ENCODE results near the gene IFITM2. TPM values are rescaled to one million over a fixed set of nuclear protein-coding genes. Genes with fewer than 3 reads are reported as not detected.

Gene IFITM2
- total RNA-seq, 1 experiment from 2014 or later, result 421 TPM

DNA sequence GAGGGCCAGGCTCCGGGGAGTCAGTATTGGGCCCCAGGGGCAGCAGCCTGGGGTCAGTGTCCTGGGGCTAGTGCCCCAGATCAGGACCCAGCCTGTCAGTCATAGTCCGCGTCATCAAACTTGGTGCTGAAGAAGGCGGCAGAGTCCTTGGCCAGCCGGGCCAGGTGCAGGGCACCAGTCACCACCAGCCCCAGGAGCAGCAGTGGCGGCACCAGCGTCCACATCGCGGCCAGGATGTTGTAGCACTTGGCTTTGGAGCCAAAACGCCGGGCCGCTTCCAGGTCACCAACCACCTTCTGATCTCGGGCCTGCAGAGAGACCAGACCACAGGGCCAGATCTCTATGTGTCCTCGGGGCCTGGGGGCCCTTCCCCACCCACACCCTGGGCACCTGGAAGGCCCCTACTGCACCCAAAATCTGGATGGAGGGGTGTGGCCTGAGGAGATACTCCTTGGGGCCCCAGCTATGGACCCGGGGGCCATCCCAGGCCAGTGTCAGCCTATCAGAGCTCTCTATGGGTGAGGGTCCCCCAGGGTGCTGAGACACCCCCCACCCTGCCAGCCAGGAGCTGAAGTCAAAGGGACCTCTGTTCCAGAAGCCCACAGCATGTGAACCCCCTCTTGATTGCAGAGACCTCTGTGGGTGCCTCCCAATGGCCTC lies 9.1 kb upstream of the IFITM2 start:
- Histone ChIP-seq H3K27ac (ENCODE audit: insufficient read length, low read depth, low read length) (no peak overlapping the region), H2AFZ (ENCODE audit: low read length) (no peak overlapping the region), H2AK5ac (ENCODE audit: insufficient read length, low read length) (no peak overlapping the region), H2BK20ac (ENCODE audit: low read depth, low read length, poor library complexity, severe bottlenecking) (no peak overlapping the region), H3K4me2 (ENCODE audit: insufficient read depth, insufficient read length, low read length) (no peak overlapping the region), H3K79me1 (ENCODE audit: insufficient read depth, low read depth, low read length, poor library complexity, severe bottlenecking) (no peaks in the 10 kb centered on the region), H2BK120ac (ENCODE audit: low read depth, low read length, poor library complexity, severe bottlenecking) (no peak overlapping the region), H3K23me2 (ENCODE audit: insufficient read length, low read depth, low read length, poor library complexity, severe bottlenecking) (no peaks in the 10 kb centered on the region), H3K4ac (ENCODE audit: low read depth, low read length) (no peak overlapping the region), H2BK12ac (ENCODE audit: insufficient read length, low read depth, low read length) (no peak overlapping the region), H4K5ac (ENCODE audit: insufficient read length, low read depth, low read length) (no peak overlapping the region), H3K9me3 (ENCODE audit: control insufficient read depth, low read depth, low read length) (no peaks in the 10 kb centered on the region), H3K79me2 (ENCODE audit: insufficient read depth, low read length) (no peaks in the 10 kb centered on the region), H4K91ac (ENCODE audit: insufficient read length, low read depth, low read length) (no peak overlapping the region), H2BK15ac (ENCODE audit: low read depth, low read length) (no peak overlapping the region), H4K8ac (replicated peaks; ENCODE audit: insufficient read length, low read depth, low read length) (no peak overlapping the region), H3K4me1 (ENCODE audit: insufficient read depth, low read length) (peaks cover 4% of the 10 kb centered on the region; the same call in 1 of the 2 replicates), H3K18ac (ENCODE audit: insufficient read length, low read depth, low read length) (no peak overlapping the region), H3K27me3 (ENCODE audit: insufficient read depth, low read length) (no peaks in the 10 kb centered on the region), H3T11ph (ENCODE audit: low read length) (no peak overlapping the region), H3K23ac (ENCODE audit: insufficient read length, low read depth, low read length) (no peak overlapping the region), H4K20me1 (ENCODE audit: control insufficient read depth, insufficient read depth, insufficient read length) (no peaks in the 10 kb centered on the region), H3K56ac (ENCODE audit: insufficient read length, low read depth, low read length) (no peak overlapping the region), H3K14ac (ENCODE audit: insufficient read depth, low read length) (no peak overlapping the region; the same call in 1 of the 2 replicates), H2BK5ac (ENCODE audit: insufficient read length, low read length) (no peak overlapping the region), H3K9ac (ENCODE audit: extremely low read depth, insufficient read length, low read length) (no peak overlapping the region)
- H3K4me3 Mint-ChIP-seq, result no peak overlapping the region
- TF ChIP-seq, protein P1, sequence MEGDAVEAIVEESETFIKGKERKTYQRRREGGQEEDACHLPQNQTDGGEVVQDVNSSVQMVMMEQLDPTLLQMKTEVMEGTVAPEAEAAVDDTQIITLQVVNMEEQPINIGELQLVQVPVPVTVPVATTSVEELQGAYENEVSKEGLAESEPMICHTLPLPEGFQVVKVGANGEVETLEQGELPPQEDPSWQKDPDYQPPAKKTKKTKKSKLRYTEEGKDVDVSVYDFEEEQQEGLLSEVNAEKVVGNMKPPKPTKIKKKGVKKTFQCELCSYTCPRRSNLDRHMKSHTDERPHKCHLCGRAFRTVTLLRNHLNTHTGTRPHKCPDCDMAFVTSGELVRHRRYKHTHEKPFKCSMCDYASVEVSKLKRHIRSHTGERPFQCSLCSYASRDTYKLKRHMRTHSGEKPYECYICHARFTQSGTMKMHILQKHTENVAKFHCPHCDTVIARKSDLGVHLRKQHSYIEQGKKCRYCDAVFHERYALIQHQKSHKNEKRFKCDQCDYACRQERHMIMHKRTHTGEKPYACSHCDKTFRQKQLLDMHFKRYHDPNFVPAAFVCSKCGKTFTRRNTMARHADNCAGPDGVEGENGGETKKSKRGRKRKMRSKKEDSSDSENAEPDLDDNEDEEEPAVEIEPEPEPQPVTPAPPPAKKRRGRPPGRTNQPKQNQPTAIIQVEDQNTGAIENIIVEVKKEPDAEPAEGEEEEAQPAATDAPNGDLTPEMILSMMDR (conservative IDR thresholded peaks at IDR 0.05), result no peak
- peaks cover 30 to 43% of the 10 kb centered on the region in 2 experiments for H3K4me1 Mint-ChIP-seq
- no peak for DNase-seq
- peaks cover 8 to 22% (median 11%) of the 10 kb centered on the region in 3 experiments; a peak in 6 of 7 replicates for H3K36me3 Mint-ChIP-seq (ENCODE audit: insufficient read depth in 1 of 3, low read depth in 3 of 3)
- H3K9me3 Mint-ChIP-seq, result peaks cover 2 to 10% of the 10 kb centered on the region in 2 experiments; a peak in 3 of 5 replicates
- H3K27me3 Mint-ChIP-seq (ENCODE audit: low read depth), result no peaks in the 10 kb centered on the region
- no peak overlapping the region; a peak in 1 of 7 replicates for H3K27ac Mint-ChIP-seq
- no CpG with 5 or more reads among the region's 15 CpGs for WGBS (ENCODE audit: extremely low coverage, insufficient read length, low lambda C conversion rate)
